HFFc6 (cell line): ENCODE data around the gene PADI1. TPM values are rescaled to one million over a fixed set of nuclear protein-coding genes. Genes with fewer than 3 reads are reported as not detected.

ENCODE experiments used
- DNase-seq: peaks from one replicate; pipeline ENCODE4 v3.0.0-alpha.2; 2018
- H3K27ac Mint-ChIP-seq: 2 replicates; pipeline ENCODE4 v1.8.0; 2020; ENCODE audit warnings: mild to moderate bottlenecking, mixed read lengths
- H3K27me3 Mint-ChIP-seq: 2 replicates; pipeline ENCODE4 v1.8.0; 2021; ENCODE audit warnings: mild to moderate bottlenecking, moderate library complexity, mixed read lengths; ENCODE audit not compliant: insufficient read depth
- H3K36me3 Mint-ChIP-seq: 2 replicates; pipeline ENCODE4 v1.8.0; 2021; ENCODE audit warnings: low read depth, mixed read lengths
- H3K4me1 Mint-ChIP-seq: 2 replicates; pipeline ENCODE4 v1.8.0; 2020; ENCODE audit warnings: low read depth, mixed read lengths
- H3K4me3 Mint-ChIP-seq: 2 replicates; pipeline ENCODE4 v1.8.0; 2020; ENCODE audit warnings: mild to moderate bottlenecking, moderate library complexity, mixed read lengths
- H3K9me3 Mint-ChIP-seq: 2 replicates; pipeline ENCODE4 v1.8.0; 2020; ENCODE audit warnings: mild to moderate bottlenecking, mixed read lengths
- total RNA-seq, 6 experiments: library from RNA; stranded (reverse); fragmentation: NEBNext Ultra II Directional; extraction: Animal tissue kit (Norgen Biotek cat#: 25700); gene quantifications; 2 replicates in 1 of 6; 3 replicates in 5 of 6; pipeline ENCODE4 v1.2.3, GENCODE V29; 2021
- TF ChIP-seq, protein P1 (sequence below): fragments of 200-600 bp; sonication (generic); IDR thresholded peaks from 2 replicates; pipeline ENCODE4 v1.5.0; 2021; ENCODE audit warnings: antibody characterized with exemption, mild to moderate bottlenecking

Gene PADI1
- total RNA-seq, 6 experiments from 2014 or later, result 0.11 to 0.95 (median 0.22) TPM; not detected in 1

DNA sequence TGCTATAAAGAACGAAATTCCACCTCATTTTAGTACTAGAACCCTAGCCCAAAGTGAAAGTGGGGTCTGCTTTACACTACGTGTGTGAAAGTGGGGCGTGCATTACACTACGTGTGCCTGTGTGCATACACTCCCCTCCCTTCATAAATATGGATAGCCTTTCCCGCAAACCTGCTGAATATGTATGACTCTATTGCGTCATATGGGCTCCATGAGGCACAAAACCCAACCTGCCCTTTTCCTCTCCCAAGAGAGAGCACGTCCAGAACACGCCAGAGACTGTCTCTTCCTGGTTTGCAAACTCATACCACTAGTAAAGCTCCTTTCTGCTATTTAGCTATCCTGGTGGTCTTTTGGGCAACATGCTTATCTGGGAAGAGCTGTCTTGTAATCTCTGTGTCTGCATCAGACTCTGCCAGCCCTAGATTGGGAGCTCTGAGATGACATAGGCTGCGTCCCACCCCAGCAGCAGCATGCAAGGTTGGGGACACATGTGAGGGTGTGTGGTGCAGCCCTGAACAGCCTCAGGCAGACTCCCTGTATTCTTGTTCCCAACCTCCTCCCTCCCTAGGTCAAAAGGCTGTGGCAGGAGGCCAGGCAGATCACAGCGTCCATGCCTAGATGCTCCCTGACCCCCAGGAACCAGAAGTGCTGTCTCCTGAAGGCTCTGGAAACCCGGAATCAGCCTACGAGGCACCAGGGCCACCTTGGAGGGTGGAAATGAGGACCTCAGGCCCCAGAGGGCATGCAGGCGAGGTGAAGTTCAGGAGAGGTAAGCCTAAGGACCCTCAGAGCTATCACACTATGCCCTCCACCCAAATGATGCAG lies 12.3 kb upstream of the PADI1 start:
- no peak overlapping the region for H3K4me3 Mint-ChIP-seq

GRCh38 chr1:17193222-17194132 lies 11.5 kb upstream of the PADI1 start:
- Mint-ChIP-seq H3K36me3 (peaks cover 15% of the 10 kb centered on the region), H3K4me3 (no peak overlapping the region), H3K9me3 (peaks cover 12% of the 10 kb centered on the region), H3K4me1 (peaks cover 66% of the 10 kb centered on the region), H3K27me3 (peaks cover 1% of the 10 kb centered on the region; the same call in 1 of the 2 replicates), H3K27ac (no peak overlapping the region)
- DNase-seq, result no peak
- TF ChIP-seq, protein P1, sequence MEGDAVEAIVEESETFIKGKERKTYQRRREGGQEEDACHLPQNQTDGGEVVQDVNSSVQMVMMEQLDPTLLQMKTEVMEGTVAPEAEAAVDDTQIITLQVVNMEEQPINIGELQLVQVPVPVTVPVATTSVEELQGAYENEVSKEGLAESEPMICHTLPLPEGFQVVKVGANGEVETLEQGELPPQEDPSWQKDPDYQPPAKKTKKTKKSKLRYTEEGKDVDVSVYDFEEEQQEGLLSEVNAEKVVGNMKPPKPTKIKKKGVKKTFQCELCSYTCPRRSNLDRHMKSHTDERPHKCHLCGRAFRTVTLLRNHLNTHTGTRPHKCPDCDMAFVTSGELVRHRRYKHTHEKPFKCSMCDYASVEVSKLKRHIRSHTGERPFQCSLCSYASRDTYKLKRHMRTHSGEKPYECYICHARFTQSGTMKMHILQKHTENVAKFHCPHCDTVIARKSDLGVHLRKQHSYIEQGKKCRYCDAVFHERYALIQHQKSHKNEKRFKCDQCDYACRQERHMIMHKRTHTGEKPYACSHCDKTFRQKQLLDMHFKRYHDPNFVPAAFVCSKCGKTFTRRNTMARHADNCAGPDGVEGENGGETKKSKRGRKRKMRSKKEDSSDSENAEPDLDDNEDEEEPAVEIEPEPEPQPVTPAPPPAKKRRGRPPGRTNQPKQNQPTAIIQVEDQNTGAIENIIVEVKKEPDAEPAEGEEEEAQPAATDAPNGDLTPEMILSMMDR, result no peak

More for the DNA sequence above, 12.3 kb upstream of the PADI1 start:
- no peak for DNase-seq
- TF ChIP-seq, protein P1, result no peak
- peaks cover 20% of the 10 kb centered on the region for H3K36me3 Mint-ChIP-seq
- peaks cover 1% of the 10 kb centered on the region; the same call in 1 of the 2 replicates for H3K27me3 Mint-ChIP-seq
- peaks cover 63% of the 10 kb centered on the region for H3K4me1 Mint-ChIP-seq
- peaks cover 15% of the 10 kb centered on the region for H3K9me3 Mint-ChIP-seq
- no peak overlapping the region; the same call in 1 of the 2 replicates for H3K27ac Mint-ChIP-seq

- no peak for DNase-seq
- TF ChIP-seq, protein P1, result no peak
- H3K27ac Mint-ChIP-seq, result peak overlapping the region; percentile 3; the same call in 1 of the 2 replicates
- H3K36me3 Mint-ChIP-seq, result peaks cover 9% of the 10 kb centered on the region; the same call in 1 of the 2 replicates
- no peak overlapping the region for H3K4me3 Mint-ChIP-seq
- peaks cover 5% of the 10 kb centered on the region for H3K9me3 Mint-ChIP-seq
- H3K4me1 Mint-ChIP-seq, result peaks cover 66% of the 10 kb centered on the region
- no peaks in the 10 kb centered on the region for H3K27me3 Mint-ChIP-seq
These were observed 10.8 kb upstream of the PADI1 start for GRCh38 chr1:17194133-17194475.

GRCh38 chr1:17194615-17195528 lies 10.1 kb upstream of the PADI1 start:
- Mint-ChIP-seq H3K4me1 (peaks cover 66% of the 10 kb centered on the region), H3K27me3 (no peaks in the 10 kb centered on the region), H3K4me3 (no peak overlapping the region), H3K36me3 (peaks cover 4% of the 10 kb centered on the region; the same call in 1 of the 2 replicates), H3K9me3 (no peaks in the 10 kb centered on the region), H3K27ac (peak overlapping the region; percentile 3; the same call in 1 of the 2 replicates)
- TF ChIP-seq, protein P1, result no peak
- DNase-seq, result no peak

DNA sequence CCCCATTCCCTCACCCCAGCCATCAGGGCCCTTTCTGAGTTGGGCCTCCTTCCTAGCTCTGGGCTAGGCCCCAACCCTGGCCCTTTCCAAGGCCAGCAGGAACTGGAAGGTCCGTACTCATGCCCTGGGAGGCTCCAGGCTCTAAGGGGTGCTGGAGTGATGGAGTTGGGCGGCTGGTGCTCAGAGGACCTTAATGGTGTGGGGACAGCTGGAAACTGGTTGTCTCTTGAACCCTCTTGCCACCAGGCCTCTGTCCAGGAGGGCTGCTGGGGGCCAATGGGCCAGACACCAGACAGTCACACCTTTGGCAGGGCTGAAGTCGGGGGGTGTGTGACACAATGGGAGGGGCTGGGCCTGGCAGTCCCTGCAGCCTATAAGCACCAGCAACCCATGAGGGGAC lies 9.2 kb upstream of the PADI1 start:
- Mint-ChIP-seq H3K36me3 (peaks cover 4% of the 10 kb centered on the region; the same call in 1 of the 2 replicates), H3K27me3 (no peaks in the 10 kb centered on the region; the same call in 1 of the 2 replicates), H3K27ac (no peak overlapping the region), H3K4me3 (no peak overlapping the region), H3K9me3 (no peaks in the 10 kb centered on the region), H3K4me1 (peaks cover 61% of the 10 kb centered on the region)
- TF ChIP-seq, protein P1, result no peak
- no peak for DNase-seq
